ENCODE data around the gene APP.

Gene APP

DNA sequence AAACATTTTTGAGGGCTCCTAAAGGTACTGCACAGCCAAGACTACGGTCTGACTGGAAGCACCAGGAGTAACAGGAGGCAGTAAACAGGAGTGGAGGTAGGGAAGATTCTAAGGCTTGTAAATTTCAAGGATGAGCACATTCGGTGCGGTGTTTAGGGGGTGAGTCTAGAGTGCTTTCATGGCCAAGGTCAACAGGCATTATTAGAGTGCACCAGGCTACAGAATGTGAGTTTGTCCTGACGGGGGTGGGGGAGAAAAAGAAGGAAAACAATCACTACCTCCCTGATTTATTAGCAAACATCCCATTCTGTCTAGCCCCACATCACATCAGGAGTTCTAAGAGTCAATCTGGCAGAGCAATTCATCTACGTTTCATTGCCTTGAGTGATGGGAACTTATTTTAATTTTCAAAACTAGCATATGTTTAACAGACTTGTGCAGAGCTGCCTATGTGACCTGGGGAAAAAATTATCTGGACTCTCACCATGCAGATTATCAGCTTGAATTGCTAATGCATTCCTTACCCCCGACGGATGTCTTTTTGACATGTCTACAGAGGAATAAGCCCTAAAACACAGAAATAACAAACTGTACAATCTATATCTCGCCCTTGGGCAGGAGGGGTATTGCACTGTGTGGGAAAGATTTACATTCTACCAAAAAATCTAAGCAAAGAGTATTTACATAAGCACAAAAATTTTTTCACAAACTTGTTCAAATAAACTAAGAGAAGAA is 45.0 kb downstream of the APP start:
- no peak for DNase-seq

DNA sequence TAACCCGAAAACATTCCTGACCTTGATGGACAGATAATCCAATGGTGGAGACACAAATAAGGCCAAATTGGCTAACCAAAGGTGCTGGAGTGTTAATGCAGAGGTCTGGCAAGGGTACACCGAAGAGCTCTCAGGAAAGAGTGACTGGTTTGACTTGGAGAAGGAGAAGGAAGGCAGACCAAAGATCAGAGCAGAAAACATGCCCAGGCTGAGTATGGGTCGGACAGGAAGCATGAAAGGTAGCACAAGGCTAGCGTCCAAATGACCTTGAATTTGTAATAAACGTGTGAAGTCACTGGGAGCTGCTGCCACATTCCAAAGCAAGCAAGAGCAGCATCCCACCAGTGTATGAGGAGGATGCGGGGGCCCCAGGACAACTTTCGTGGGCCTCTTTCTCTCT is 45.7 kb downstream of the APP start:
- no peak for DNase-seq

DNA sequence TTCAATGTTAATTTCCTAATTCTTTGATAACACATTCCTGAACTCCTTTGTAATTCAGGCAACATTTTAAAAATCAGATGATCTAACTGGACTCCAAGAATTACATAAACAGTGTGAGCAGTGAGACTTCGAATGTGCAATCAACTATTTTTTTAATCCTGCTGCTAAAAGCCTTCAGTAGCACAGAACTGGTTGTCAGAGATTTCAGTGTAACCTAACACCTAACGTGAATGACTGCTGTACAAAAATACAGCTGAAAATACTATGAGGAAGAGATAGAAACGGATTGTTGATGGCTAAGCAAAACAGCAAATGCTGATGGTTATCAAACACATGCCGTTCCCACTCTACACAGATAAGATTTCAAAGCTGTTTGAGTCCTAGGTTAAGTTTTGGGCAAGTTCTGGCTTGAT is 46.1 kb downstream of the APP start:
- no peak for DNase-seq

DNA sequence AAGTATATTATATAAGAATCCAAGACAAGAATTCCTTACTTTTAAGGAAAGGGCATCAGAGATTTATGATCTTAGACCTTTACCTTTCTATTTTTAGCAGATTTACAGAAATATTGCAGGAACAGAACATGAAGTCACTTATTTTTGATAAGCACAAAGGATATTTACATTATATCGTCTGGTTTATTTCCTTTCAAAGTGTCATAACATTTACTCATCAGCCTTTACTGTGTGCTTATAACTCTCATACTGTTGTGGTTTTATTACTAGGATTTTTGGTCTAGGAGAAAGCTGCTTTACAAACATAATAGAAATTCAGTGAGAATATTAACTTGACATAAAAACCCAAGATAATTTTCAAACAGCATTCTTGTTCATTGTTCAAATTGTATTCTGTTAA is 47.6 kb downstream of the APP start:
- no peak for DNase-seq

DNA sequence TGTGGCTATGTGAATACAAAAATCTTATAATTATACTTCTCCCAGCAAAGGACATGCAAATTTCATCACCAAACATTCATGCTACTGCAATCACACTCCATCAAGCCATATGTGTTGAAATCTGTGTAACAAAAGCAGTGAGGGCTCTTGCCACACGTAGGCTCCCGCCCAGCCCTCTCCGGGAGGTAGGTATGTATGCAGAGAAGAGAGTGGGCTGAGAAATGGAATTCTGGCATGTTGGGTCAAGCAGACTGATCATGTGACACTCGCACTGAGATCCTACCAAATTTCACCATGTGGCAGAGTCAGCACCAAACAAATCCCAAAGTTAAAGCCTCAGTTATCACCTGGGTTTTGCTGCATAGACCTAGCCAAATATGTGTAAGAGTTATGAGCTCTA is 49.7 kb downstream of the APP start:
- DNase-seq: no peak

DNA sequence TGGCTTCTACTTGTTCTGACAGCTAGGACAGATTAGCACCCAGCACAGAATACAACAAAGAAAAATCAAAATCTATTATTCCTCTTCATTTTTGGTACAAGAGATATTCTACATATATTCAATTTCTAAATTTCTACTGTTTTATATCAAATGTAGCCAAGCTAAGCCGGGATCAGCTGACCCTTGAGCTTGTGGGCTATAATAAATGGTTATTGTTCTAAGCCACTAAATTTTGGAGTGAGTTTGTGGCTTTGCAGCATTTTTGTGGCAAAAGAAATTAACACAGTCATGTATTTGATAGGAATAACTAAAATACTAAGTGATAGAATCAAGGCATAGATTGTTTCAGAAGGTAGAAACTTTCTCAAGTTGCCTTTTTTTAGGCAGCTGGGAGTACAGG is 50.7 kb downstream of the APP start:
- DNase-seq: no peak

DNA sequence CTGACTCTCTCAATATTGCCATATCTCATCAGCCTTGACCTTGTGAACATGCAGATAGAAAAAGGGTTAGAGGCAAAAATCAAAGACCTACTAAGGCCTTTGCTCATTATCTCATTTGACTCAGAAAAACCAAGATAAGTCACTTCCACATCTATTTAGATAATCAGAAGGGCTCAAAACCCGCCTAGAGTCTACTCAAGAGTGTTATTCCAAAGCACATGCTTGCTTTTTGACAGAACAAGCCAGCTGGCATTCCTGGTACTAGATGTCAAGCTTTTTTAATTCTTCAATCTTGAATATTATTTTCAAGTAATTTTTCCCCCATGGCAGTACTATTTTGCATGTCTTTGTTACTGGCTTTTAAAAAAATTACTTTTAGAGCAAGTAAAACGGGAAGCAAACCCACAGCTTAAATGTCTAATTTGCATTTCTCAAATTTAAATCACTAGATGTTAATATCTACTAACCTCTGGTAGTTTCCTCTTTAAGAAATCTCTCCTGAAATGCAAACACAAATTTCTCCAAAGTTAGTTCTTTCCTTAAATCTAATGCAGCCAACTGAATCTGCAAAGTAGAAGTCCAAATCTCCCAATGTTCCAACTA is 51.5 kb downstream of the APP start:
- DNase-seq: no peak

DNA sequence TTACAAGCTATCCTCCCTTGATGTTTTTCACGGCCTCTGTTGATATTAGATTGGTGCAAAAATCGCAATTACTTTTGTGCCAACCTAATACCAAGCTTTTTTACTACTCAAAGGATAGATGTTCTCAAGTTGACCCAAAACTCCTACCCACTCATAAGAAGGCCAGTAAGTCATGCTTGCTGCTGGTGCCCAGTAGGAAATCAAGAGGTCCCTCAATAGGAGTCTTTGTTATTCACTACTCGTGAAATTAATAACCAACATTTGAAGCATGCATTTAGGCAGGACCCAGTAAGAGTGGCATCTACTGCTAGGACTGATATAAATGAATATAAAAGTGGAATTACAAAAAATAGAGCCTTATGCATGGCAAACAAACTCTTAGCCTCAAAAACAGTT is 52.6 kb downstream of the APP start:
- no peak for DNase-seq

DNA sequence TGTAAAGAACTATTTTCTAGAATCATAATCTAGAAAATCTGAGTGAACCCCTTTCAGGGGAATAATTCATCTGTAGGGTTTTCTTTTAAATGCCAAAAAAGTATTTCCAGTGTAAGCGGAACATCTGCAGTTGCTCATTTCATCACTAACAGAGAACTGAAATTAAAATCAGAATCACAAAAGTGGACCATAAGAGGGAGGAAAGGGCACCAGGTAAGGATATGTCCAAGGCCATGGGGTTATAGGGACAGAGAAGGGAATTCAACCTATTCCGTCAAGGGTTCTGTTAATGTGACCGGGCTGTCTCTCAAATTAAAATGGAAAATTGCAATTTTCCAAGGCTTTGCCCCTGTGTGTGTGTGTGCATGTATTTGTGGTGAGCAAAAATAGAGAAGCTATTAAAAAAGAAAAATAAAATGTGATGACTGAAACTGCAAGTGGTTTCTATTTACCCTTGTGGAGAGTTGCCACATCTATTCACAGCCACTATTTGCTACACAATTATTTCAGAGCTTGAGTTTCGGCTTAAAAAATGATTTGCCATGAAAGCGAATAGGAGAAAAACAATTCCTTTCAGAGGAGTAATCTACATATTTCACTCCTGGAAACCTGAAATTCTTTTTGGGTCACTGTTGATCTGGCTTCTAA is 53.1 kb downstream of the APP start:
- no peak for DNase-seq

DNA sequence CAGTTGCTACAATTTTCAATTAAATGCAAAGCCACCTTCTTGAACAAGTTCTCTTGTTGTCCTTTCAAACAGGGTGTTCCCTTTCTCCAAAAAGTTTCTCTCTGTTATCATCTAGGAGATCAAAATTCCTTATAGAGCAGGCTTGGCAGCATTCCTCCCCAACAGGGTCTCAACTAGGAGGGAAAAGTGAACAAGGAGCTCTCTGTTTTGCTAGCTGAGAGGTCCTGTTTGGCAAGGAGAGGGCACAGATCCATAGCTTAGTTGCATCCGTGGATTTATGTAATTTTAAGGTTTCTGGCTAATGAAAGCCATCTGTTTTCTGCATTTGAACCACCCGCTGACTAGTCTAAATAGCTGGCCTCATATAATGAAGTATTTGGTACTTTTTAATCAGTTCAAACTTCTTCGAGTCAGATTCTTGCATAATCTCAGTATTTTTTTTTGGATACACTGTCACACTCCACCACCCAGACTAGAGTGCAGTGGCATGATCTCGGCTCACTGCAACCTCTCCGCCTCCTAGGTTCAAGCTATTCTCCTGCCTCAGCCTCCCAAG is 54.0 kb downstream of the APP start:
- DNase-seq: no peak

DNA sequence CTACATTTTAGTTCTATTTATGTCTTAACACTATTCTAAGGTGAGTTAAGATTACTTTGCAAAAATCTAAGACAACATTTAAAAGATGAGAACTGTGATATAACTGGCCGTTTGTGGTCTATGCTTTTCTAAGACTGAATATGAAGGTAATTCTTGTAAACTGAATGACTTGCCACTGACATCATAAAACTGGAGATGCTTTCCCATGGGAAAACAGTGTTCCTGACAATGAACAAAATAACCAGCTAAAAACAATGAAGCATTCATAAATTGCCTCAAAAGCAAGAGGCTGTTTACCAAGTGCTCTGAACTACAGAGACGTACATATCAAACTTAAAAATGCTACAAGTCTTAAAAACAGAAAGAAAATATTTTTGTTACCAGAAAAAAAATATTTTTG is 54.7 kb downstream of the APP start:
- DNase-seq: no peak

DNA sequence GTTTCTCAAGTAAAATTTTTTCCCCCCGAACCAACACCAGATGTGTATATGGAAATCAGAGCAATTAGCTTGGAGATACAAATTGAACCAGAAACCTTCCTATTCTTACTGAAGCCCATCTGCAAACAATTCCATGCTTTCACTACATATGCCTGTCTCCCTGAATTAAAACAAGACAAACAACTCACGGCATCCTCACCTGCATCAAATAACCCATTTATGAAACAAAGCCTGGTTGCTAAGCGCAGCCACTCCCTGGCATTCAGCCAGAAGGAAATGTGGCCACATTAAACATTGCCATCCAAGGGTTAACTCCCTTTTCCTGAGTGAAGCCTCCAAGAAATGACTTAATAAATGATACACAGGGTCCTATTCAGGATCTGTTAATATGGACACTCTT is 55.3 kb downstream of the APP start:
- no peak for DNase-seq

DNA sequence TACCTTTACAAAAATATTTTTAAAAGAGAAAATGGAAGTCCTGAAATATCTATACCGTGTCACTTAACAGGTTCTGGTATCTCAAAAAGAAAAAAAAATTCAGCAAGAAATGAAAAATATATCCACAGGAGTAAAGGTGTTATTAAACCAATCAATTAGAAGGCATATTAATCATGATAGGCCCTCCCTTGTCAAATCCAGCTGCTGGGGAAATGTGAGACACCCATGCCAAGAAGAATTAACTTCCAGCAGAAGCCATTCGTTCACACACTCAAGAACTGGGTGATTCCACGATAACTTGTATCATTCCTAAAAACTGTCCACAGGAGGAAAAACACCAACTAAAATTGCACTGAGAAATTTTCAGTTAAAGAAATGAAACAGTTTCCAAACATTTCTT is 57.6 kb downstream of the APP start:
- no peak for DNase-seq

DNA sequence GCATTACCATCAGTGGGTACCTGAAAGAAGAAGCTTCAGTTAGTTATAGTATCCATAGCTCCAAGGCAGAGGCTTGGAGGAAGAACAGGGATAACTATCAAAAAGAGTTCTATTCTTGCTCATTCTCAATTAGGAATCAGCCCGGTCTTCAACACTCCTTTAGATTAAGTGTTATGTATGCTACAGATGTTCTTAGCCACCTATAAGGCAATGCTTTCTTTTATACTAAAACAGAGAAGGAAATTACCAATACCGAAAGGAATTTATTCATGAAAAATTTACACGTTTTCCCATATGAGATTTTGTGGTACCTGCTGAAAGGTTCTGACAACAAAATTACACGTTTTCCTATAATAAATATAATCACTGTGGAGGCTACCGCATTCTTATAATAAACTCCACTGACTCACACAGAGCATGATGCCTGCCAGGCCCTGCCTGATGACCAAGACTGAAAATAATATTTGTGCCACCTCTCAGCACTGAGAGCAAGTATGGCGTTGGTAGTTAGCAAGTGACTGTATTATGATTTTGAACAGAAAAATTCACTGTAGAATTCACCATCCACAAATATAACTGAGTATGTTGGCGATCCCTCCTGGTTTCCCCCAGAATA is 58.3 kb downstream of the APP start:
- no peak for DNase-seq

DNA sequence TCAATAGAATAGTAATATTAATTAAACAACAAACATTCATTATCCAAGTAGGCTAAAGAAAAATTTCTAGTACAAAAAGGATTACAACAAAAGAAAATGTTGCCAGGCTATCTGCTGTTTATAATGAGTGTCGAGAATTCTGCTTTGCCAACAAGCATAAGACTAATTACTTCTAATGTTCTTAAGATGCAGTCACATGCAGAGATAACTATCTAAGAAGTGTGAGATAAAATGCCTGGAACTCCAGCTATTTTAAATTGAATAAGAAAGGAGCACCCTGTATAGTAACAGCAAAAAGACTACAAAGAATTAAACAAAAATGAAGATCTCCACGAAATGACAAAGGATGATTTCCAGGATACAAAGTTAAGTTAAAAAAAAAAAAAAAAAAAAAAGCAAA is 59.9 kb downstream of the APP start:
- no peak for DNase-seq

DNA sequence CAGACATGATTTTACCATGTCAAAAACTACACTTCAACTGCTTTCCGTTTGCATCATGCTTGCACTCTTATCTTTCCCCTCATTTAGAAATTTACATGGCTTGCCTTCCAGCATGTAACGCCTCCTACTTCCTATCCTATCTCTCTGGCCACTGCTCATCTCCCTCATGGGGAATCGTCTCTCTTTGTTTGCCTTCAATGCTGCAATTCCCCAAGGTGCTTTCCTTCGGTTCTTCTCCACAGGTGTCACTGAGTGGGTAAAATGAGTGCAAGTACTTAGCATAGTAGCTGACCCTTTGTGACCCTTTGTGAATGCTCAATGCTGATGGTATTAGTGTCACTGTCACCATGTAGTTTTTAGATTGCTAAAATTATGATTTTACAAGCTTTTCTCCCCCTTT is 63.1 kb downstream of the APP start:
- DNase-seq: no peak

DNA sequence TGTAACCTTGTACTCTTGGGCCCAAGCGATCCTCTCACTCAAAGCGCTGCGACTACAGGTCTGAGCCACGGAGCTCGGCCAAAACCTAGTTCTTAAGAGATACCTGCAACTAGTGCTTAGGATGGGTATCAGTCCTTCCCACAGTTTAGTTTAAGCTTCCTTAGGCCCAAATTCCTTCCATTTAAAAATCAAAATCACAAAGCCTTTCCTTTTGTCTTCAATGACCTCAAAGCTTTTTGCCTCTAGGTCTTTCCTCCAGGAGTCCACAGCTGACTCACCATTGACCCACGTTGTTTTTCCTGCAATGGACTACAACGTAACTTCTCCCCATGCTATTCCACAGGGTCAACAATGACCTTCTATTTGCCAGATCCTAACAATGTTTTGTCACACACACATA is 64.0 kb downstream of the APP start:
- no peak for DNase-seq

DNA sequence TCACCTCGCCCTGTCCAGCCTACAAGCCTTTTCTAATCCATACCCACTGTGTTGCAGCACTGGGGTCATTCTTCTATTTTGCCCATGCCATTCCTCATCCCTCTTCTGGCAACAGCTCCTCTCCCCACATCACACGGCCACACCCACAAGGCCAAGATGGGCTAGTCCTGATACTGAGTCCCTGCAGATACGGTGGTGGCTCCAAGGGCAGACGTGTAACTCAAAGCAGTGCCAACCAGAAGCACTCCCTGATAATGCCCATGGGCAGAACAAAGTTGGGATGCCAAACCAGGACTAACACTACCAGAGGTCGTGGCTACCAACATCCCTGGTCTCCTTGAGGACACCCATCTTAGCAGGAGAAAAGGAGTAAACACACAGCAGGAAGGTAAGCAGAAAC is 64.8 kb downstream of the APP start:
- DNase-seq: no peak

DNA sequence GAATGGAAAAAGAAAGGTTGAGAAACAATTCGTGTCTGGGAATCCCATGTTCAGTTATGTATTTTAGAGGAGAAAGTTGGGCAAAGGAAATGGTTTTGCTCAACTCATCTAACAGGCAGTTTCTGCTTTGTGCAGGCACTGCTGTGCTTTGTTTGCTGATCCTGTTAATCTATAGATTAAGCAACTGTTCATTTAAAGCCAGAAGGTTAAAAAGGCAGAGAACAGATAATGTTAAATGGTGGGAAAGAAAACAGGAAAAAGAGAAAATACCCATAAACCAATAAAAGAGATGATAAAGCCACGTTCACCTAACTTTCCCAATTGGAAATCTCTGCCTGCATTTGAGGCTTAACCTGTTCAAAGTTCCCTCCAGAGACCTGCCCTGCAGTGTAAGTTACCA is 70.0 kb downstream of the APP start:
- DNase-seq: no peak

DNA sequence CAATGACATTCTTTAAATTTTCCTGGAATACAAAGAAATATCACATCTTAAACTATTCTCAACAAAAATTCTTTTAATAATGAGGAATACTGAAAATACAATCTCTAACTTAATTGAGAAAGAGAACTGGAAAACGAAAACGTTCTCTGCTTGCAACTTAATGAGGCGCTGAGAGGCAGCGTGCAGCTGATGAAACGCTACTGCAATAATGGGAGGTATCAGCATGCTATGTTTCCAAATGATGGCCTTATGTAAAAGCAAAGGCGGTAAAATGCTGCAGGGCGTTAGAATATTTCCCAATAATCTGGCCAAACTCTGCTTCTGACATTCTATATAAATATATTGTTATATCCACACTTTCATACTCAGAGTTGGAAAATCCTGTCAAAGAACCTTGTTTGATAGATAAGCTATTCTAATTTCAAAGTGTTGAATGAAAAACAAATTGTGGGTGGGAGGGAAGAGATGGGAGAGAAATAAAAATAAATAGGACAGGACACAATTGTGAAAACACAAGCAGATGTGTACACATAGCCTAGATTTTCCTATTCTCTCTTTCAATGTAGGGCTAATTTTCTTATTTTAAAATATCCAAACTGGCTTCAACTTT is 70.9 kb downstream of the APP start:
- DNase-seq: no peak

DNA sequence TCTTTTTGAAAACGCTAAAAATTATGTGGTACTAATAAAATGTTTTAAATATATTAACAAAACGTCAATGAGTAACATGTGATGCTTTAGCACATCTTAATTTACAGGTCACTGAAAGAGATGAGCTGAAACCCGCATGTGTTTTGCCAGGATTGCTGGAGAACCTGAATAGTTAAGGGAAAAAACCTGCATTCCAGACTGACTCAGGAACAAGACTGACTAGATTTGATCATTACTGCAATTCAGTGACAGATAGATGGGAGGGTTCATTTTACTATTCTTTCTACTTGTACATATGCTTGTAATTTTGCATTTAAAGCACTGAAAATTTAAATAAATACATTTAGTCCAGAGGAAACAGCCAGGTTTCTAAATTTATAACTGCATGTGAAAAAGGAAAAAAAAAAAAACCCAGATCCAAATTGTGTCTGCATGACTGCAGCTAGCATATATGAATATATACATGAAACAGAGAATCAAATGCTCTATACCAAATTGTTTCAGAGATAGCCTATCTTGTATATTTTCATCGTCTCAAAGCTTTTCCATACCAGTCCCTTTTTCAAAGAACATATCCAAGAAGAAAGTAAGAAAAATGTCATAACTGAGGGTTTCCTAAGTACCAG is 71.7 kb downstream of the APP start:
- no peak for DNase-seq

DNA sequence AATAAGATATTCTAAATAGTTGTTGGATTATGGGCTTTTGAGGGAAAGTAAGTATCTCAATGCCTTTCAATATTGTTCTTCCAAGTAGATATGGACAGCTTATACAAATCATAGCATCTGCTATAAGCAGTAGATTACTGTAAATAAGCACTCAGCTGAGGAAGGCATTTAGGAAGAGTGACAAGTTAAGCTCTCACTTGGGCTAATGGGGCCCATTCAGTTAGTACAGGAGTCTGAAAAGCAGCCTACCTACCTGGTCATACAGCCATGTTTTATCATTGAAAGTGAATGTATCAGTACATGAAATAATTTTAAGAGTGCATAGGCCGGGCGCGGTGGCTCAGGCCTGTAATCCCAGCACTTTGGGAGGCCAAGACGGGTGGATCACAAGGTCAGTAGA is 73.1 kb downstream of the APP start:
- no peak for DNase-seq
